HAP-1 (cell line): ENCODE data around the gene KCNJ4.
"Not testable (repeated sequence)": the region's sequence is repeated elsewhere in the genome, so short reads cannot be mapped to it uniquely, and the experiment has no call there.

ENCODE experiments used
- DNase-seq, 2 experiments: peaks; one replicate each; pipeline ENCODE4 v3.0.0-alpha.2; 2016 to 2020; ENCODE audit warnings: low spot score in 2 of 2
- H3K27me3 ChIP-seq: fragments of 250-450 bp; sonication (Bioruptor Pico); 2 replicates; pipeline ENCODE4 v1.5.1; 2020; ENCODE audit warnings: low read depth, mild to moderate bottlenecking, moderate library complexity
- H3K36me3 ChIP-seq: fragments of 250-450 bp; sonication (Bioruptor Pico); replicated peaks from 2 replicates; pipeline ENCODE4 v1.5.1; 2020; ENCODE audit warnings: mild to moderate bottlenecking
- H3K4me1 ChIP-seq: fragments of 250-450 bp; sonication (Bioruptor Pico); 2 replicates; pipeline ENCODE4 v1.5.1; 2020; ENCODE audit warnings: mild to moderate bottlenecking
- H3K4me3 ChIP-seq: fragments of 250-450 bp; sonication (Bioruptor Pico); 2 replicates; pipeline ENCODE4 v1.5.1; 2020; ENCODE audit warnings: mild to moderate bottlenecking, moderate library complexity
- H3K9me3 ChIP-seq: fragments of 250-450 bp; sonication (Bioruptor Pico); 2 replicates; pipeline ENCODE4 v1.5.1; 2020; ENCODE audit warnings: mild to moderate bottlenecking, moderate library complexity
- in situ Hi-C: fragments of 300-500 bp; cut with MboI; formaldehyde crosslinking; loops from 3 replicates; pipeline ENCODE4 v1.14.3; 2020; ENCODE audit warnings: low sequenced_read_pairs, inconsistent platforms, mixed read lengths

KCNJ4 gene

DNA sequence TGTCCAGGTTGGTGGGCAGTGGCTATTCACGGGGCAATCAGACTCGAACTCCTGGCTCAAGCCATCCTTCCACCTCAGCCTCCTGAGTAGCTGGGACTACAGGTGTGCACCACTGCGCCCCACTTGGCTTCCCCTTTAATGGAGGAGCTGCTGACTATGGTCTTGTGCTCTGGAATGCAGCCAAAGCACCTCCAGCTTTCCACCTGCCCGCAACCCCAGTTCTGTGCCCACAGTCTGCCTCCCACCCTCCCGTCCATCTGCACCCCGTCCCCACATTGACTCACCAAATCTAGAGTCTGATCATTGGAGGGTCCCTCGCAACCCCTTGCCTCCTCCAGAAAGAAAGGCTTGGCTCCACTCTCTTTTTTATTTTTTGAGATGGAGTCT is 41.0 kb downstream of the KCNJ4 start:
- Histone ChIP-seq H3K9me3 (peaks cover 6% of the 10 kb centered on the region; the same call in 1 of the 2 replicates), H3K36me3 (no peaks in the 10 kb centered on the region), H3K4me3 (no peak overlapping the region), H3K27me3 (no peaks in the 10 kb centered on the region), H3K4me1 (0 out of 2 replicates have a peak, but pooled peaks cover 2% of the 10 kb centered on the region)
- no peak for DNase-seq
- in situ Hi-C loops: no loop called here

- Histone ChIP-seq H3K4me3 (no peak overlapping the region), H3K36me3 (no peaks in the 10 kb centered on the region), H3K27me3 (no peaks in the 10 kb centered on the region), H3K9me3 (peaks cover 6% of the 10 kb centered on the region; the same call in 1 of the 2 replicates), H3K4me1 (0 out of 2 replicates have a peak, but pooled peaks cover 2% of the 10 kb centered on the region)
- DNase-seq: no peak
- in situ Hi-C loops: no loop called here
Measured at GRCh38 chr22:38413085-38414008, 41.7 kb downstream of the KCNJ4 start.

DNA sequence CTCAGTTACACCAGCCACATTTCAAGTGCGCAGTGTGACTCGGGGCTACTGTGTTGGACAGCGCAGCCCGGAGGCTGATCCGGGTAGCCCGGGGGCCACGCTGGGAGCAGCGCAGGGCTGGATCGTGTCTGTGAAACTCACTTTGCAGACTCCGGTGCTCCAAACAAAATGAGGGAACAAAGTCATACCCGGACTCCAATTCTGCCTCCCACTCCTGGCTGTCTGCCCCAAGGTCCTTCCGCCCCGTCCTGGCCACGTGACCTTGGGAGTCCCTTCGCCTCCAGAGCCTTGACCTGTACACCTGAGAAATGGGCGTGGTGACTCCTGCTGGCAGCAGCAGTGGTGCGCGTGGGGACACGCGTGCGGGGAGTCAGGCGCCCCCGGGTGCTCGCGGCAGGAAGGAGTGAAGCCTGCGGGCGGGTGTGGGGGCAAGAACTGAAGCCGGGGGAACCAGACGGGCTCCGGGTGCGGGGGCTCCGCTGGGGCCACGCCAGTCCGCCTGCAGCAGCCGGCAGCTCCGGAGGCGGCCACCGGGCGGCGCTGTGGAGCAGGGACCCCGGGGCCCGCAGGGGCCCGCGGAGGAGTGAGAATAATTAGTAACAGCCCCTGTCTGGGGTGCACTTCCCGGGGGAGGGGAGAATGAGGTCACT is 42.4 kb downstream of the KCNJ4 start:
- peaks cover 6% of the 10 kb centered on the region; the same call in 1 of the 2 replicates for H3K9me3 ChIP-seq
- H3K4me1 ChIP-seq: 0 out of 2 replicates have a peak, but pooled peaks cover 2% of the 10 kb centered on the region
- peak in 1 of 2 experiments; percentile 58 for DNase-seq
- no peaks in the 10 kb centered on the region for H3K36me3 ChIP-seq
- in situ Hi-C loops: no loop called here
- H3K4me3 ChIP-seq: peak overlapping the region; percentile 23
- H3K27me3 ChIP-seq: no peaks in the 10 kb centered on the region

- Histone ChIP-seq H3K4me3 (no peak overlapping the region), H3K4me1 (0 out of 2 replicates have a peak, but pooled peaks cover 2% of the 10 kb centered on the region), H3K27me3 (no peaks in the 10 kb centered on the region), H3K9me3 (peaks cover 6% of the 10 kb centered on the region; the same call in 1 of the 2 replicates), H3K36me3 (no peaks in the 10 kb centered on the region)
- DNase-seq: no peak
- in situ Hi-C loops: no loop called here
Measured at GRCh38 chr22:38411016-38411415, 44.0 kb downstream of the KCNJ4 start.

- H3K27me3 ChIP-seq, H3K4me3 ChIP-seq, H3K36me3 ChIP-seq, H3K9me3 ChIP-seq, H3K4me1 ChIP-seq, DNase-seq: not testable (repeated sequence)
- in situ Hi-C loops: loop anchor here (10.0 kb wide), 1 partner anchor 55 kb away; the partner anchor contains the start of gene KDELR3
Measured at GRCh38 chr22:38409916-38410315, 45.1 kb downstream of the KCNJ4 start.

GRCh38 chr22:38406617-38407016 is 48.4 kb downstream of the KCNJ4 start:
- peaks cover 6% of the 10 kb centered on the region; the same call in 1 of the 2 replicates for H3K9me3 ChIP-seq
- no peaks in the 10 kb centered on the region for H3K4me1 ChIP-seq
- H3K27me3 ChIP-seq: no peaks in the 10 kb centered on the region
- DNase-seq: no peak
- no peak overlapping the region for H3K4me3 ChIP-seq
- in situ Hi-C loops: loop anchor here (10.0 kb wide), 1 partner anchor 58 kb away; the partner anchor contains the start of gene KDELR3
- H3K36me3 ChIP-seq: no peaks in the 10 kb centered on the region

DNA sequence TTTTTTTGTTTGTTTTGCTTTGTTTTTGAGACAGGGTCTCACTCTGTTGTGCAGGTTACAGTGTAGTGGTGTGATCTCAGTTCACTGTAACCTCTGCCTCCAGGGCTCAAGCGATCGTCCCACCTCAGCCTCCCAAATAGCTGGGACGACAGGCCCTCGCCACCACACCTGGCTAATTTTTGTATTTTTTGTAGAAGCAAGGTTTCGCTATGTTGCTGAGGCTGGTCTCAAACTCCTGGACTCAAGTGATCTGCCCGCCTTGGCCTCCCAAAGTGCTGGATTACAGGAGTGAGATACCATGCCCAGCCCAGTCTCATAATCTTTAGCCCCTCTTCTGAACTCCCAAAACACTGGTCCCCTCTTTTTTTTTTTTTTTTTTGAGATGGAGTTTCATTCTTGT is 50.6 kb downstream of the KCNJ4 start:
- Histone ChIP-seq H3K4me1 (peaks cover 8% of the 10 kb centered on the region), H3K9me3 (no peaks in the 10 kb centered on the region), H3K27me3 (no peaks in the 10 kb centered on the region), H3K4me3 (no peak overlapping the region), H3K36me3 (no peaks in the 10 kb centered on the region)
- in situ Hi-C loops: loop anchor here (10.0 kb wide), 1 partner anchor 60 kb away; the partner anchor contains the start of gene KDELR3
- DNase-seq: no peak

GRCh38 chr22:38403812-38404211 is 51.2 kb downstream of the KCNJ4 start:
- Histone ChIP-seq H3K9me3 (no peaks in the 10 kb centered on the region), H3K4me1 (peaks cover 8% of the 10 kb centered on the region), H3K36me3 (no peaks in the 10 kb centered on the region), H3K4me3 (no peak overlapping the region), H3K27me3 (no peaks in the 10 kb centered on the region)
- DNase-seq: no peak
- in situ Hi-C loops: loop anchor here (10.0 kb wide), 1 partner anchor 61 kb away; the partner anchor contains the start of gene KDELR3

DNA sequence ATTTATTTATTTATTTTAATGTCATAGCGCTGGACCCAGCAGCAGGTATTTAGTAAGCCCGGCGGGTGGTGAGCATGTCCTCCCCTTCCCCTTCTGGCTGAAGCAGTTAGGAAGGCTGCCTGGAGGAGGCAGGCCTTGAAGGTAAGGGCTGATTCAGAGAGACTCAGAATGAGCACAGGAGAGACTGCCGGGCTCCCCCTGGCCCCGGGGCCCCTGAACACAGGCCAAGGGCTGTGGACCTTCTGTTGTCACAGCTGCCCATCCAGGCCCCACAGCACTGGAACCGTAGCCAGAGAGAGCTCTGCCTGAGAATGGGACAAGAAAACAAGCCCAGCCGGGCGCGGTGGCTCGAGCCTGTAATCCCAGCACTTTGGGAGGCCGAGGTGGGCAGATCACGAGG is 52.8 kb downstream of the KCNJ4 start:
- no peaks in the 10 kb centered on the region for H3K36me3 ChIP-seq
- no peaks in the 10 kb centered on the region for H3K9me3 ChIP-seq
- peaks cover 8% of the 10 kb centered on the region for H3K4me1 ChIP-seq
- DNase-seq: no peak
- no peak overlapping the region for H3K4me3 ChIP-seq
- in situ Hi-C loops: loop anchor here (10.0 kb wide), 1 partner anchor 63 kb away; the partner anchor contains the start of gene KDELR3
- no peaks in the 10 kb centered on the region for H3K27me3 ChIP-seq

DNA sequence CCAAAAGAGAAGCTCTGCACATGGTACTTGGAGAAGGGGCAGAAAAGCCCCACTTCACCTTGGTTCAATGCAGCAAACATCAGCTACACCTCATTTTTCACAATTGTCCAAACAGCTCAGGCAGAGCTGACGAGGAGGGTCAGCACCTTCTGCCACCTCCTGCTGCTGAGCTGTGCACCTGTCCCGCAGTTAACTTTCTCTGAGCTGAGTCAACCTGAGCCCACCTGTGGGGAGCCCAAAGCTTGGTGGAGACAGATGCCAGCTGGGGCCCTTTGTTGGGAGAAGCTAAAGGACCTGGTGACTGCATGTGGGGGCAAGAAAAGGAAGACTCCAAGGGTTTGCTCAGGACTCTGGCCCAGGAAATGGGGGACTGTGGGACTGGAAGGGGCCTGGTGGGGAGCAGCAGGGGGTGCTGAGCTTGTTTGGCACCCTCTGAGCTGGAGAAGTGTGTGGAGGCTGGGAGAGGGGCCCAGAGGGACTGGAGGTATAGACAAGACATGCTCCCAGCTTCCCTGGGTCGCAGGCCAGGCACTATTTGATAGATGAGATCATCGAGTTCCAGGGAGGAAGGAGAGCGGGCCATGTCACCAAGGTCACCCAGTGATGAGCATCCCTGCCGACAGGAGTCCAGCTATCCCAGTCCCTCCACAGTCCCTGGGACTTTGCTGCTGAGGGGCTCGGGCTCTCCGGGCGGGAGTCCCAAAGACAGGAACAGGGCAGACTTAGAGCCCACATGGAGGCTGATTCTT is 53.5 kb downstream of the KCNJ4 start:
- Histone ChIP-seq H3K27me3 (no peaks in the 10 kb centered on the region), H3K4me3 (no peak overlapping the region), H3K9me3 (no peaks in the 10 kb centered on the region), H3K36me3 (no peaks in the 10 kb centered on the region), H3K4me1 (peaks cover 11% of the 10 kb centered on the region)
- no peak for DNase-seq
- in situ Hi-C loops: loop anchor here (10.0 kb wide), 1 partner anchor 63 kb away; the partner anchor contains the start of gene KDELR3

DNA sequence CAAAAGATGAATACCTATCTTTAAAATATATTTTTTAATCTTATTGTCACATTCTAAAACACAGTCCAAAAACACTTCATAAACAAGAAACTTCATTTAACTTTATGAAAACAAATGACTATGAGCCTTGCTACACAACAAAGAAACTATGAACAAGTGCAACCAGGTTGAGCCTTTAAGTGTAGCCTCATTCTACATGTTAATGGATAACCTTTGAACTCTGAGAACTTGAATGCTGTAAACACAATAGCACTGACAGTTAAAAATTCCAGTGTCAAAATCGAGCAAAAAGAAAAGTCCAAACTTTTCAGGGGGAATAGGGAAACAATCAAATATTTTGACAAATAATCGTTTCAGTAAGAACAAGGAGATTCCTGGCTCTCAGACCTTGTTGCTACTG is 54.7 kb downstream of the KCNJ4 start:
- H3K36me3 ChIP-seq, H3K27me3 ChIP-seq, H3K9me3 ChIP-seq, H3K4me3 ChIP-seq: not testable (repeated sequence)
- H3K4me1 ChIP-seq: peaks cover 24% of the 10 kb centered on the region
- DNase-seq: peak in 1 of 2 experiments; percentile 92
- in situ Hi-C loops: loop anchor here (10.0 kb wide), 1 partner anchor 65 kb away; the partner anchor contains the start of gene KDELR3

- peak; percentile 74 to 91 for DNase-seq
- in situ Hi-C loops: no loop called here
- Histone ChIP-seq H3K4me3 (peak overlapping the region; percentile 65), H3K36me3 (no peaks in the 10 kb centered on the region), H3K4me1 (peaks cover 28% of the 10 kb centered on the region), H3K9me3 (no peaks in the 10 kb centered on the region), H3K27me3 (no peaks in the 10 kb centered on the region)
Measured at GRCh38 chr22:38398609-38399461, 56.2 kb downstream of the KCNJ4 start.
